Kidney capillary endothelial cell (primary cell): ENCODE data around the gene ACVR1.
A peak's percentile ranks its signal among the peaks of the same experiment; 100 is the strongest.

Experiments used
- DNase-seq: peaks from one replicate; pipeline ENCODE4 v3.0.0-alpha.2; 2018; ENCODE audit warnings: low spot score

Gene ACVR1

DNA sequence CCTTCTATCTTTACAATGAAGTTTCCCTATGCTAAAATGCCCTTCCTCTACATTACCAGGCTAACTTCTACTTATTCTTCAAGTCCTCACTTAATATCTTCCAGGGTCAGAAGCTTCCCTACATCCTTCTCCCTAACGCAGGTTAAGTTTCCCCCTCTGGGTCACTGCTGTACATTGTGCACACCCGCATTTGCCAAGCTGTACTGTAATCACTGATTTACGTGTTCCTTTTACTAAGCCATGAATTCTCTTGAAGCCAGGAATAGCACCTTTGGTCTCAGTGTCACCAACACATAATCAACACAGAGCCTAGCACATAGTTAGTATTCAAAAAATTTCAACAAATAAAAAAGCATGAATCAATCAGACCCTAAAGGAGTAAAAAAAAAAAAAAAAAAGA, 22.3 kb downstream of the ACVR1 start:
- no peak for DNase-seq

GRCh38 chr2:157853211-157853610, 22.9 kb downstream of the ACVR1 start:
- DNase-seq, result no peak

- DNase-seq, result no peak
Observed at GRCh38 chr2:157849591-157849990, 26.5 kb downstream of the ACVR1 start.

DNA sequence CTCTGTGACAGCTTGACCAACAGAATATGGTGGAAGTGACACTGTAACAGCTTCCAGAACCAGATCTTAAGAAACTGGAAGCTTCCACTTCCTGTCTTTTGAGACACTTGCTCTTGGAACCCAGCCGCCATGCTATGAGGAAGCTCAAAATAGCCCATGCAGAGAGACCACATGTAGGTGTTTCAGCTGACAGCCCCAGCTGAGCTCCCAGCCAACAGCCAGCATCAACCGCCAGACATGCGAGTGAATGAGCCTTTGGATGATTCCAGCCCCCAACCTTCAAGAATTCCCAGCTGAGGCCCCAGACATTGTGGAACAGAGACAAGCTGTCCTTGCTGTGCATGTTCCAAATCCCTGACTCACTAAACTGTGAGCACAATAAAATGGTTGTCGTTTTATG, 27.9 kb downstream of the ACVR1 start:
- no peak for DNase-seq

- DNase-seq, result no peak
Observed at GRCh38 chr2:157845081-157845480, 31.0 kb downstream of the ACVR1 start.

- DNase-seq, result no peak
Observed at GRCh38 chr2:157843935-157844334, 32.2 kb downstream of the ACVR1 start.

GRCh38 chr2:157843081-157843480, 33.0 kb downstream of the ACVR1 start:
- no peak for DNase-seq

- DNase-seq, result no peak
Observed at GRCh38 chr2:157842106-157842879, 33.8 kb downstream of the ACVR1 start.

- DNase-seq, result no peak
Observed at GRCh38 chr2:157841485-157841884, 34.6 kb downstream of the ACVR1 start.

GRCh38 chr2:157840568-157841156, 35.5 kb downstream of the ACVR1 start:
- DNase-seq, result no peak

DNA sequence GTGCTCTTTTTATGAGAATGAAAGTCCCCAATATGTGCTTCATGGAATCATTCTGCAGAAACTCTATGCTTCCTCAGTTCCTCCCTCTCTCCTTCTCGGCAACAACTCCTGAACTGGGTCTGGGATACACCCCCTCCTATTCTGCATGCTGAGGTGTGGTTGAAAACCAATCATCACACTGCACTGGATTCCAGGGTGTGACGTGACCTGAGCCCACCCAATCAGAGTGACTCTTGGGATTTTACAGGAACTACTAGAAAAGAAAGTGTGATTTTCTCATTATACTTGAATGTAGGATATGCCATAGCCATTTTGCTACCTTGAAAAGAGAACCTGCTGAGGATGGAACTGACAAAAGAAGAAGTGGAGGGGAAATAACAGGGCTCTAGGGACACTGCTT, 36.3 kb downstream of the ACVR1 start:
- no peak for DNase-seq

GRCh38 chr2:157839162-157839801, 36.8 kb downstream of the ACVR1 start:
- DNase-seq, result no peak

DNA sequence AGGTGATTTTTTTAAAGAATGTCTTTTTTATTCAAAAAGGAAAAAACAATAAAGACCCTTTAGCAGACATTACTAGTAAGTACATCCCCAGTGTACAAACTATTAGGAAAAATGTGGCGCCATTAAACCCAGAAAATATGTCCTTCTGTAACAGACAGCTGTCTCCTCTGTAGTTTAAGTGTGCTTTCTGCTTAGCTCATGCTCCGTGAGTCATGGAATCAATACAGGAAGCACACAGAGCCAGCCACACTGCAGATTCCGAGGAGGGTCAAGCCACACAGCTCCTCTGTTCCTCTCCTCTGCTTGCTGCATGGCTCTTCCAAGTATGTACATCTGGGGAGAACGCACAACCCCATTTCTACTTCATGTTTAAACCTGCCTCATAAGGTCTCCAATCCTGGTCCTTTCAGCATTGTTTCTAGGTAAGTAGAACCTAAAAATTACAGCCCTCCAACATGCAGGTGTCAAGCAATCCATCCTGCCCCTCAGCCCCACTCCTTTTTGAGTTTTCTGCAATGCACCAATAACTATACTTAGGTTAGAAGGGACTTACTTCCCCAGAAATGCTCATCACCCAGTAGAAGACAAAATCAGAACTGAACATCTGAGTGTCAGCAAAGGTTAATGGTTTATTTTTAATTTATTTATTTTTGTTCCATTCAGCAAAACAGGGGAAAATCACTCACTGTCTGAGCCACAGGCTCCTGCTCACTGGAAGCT, 37.5 kb downstream of the ACVR1 start:
- DNase-seq, result peak; percentile 68

- DNase-seq, result no peak
Observed at GRCh38 chr2:157837851-157838441, 38.2 kb downstream of the ACVR1 start.

DNA sequence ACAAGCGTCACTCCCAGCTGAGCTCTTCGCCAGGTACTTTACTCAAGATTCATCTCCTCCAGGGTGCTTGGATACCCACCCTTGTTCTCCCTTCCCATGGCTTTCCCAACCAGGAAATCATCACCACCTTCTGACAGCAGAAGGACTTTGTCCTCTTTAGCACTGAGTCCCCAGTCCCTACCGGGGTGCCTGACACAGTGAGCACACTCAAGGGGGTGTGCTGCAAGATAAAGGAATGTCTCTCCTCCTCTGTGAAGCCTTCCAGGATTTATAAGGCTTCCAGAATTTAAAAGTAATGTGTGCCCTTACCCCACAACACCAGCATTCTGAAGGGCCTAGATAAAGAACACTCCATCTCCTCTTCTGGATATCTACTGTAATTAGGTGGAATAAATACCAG, 39.6 kb downstream of the ACVR1 start:
- DNase-seq, result no peak

DNA sequence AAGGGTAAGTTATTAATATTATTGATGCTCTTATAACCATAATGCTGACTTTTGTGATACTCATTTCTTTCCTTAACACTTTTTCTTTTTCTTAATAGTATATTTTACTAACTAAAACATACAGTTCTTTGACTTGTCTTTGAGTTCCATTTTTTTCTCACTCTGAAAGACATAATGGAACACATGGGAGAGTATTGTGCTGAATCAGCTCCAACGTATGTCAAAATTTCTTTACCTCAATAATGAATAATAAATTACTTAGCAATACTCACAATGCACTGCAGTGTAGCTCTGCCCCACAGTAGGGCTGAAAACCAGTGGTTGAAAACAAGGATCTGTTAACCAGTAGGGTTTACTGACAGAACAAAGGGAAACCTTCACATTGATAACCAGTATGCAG, 40.7 kb downstream of the ACVR1 start:
- no peak for DNase-seq

GRCh38 chr2:157835006-157835405, 41.1 kb downstream of the ACVR1 start:
- no peak for DNase-seq

DNA sequence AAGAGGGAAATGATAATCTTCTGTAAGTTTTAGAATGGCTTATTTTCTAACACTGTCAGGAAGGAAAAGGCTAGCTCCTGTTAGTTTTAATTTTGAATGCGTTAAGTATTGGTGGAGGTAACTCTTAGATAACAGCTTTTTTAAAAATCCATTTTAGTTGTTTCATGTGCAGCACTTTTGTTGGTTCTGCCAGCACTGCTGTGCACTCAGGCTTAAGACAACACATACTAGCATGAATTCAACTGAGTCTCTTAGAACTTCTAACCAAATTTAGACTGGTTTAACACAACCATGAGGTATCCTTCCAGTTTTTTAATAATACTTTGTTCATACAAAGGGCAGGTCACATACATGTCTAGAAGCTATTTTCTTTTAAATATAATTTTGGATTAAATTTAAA, 42.4 kb downstream of the ACVR1 start:
- no peak for DNase-seq

DNA sequence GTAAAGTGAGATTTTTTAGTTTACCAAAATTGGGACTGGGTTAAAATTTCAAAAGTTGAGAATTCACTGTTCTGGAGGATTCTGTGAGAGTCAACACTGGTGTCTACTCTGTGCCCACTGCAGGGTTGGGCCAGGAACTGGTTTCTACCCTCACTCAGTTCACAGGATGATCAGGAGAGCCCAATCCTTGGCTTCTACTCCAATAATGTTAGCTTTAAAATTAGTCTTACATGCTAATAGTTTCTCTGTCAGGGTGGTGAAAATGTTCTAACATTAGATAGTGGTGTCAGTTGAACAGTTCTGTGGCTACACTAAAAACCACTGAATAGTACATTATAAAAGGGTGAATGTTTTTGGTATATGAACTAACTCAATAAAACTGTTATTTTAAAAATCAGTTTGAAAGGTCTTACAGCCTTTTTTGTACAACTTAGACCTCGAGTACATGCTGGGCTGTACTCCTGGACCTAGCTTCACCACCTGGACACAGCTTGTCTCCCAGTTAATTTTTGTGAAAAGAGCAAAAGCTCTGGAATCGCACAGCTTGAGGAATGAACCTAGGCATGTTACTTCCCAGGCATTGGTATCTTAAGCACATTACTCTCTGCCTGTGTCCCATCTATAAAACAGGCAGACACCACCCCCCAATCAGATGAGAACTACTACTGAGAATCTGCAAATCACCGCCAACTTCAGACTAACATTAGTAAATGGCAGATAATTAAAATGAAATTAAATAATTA, 44.4 kb downstream of the ACVR1 start:
- DNase-seq, result no peak

GRCh38 chr2:157830696-157831570, 45.2 kb downstream of the ACVR1 start:
- DNase-seq, result peak; percentile 86

DNA sequence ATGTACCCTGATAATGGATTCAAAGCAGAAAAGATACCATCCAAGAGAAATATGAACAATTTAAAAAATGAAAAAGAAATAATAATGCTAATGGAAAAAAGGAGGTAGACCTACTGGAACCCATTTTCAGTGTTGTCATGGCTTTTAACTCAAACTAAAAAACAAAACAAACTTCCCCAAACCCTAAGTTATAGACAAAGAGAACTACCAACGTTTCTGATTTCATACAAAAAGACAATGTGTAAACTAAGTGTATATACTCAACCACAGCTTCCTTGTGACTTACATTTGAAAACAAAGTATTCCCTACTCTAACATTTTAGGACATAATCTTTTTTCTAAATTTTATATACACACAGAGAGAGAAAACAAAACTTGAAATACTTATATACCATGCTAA, 45.9 kb downstream of the ACVR1 start:
- no peak for DNase-seq
